ENCODE measurements around the gene CCL27.

DNA sequence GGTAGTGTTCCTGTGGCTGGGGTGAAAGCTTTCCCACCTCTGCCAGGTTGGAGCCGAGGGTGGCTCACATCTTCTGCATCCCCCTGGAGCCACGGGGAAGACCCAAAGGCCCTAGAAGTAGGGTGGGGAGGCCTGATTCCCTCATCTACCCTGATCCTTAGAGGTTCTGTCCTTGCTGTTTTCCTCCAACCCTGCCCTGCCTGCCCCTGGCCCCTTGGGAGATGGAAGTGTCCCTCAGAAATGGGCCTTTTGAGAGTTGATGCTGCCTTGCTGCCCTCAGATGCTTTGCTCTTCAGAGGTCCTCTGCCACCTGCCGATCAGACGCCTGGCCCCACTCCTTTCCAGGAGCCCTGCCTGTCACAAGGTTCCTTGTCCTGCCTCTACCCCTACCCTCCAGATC, 22.4 kb upstream of the CCL27 start:
- TF ChIP-seq POLR2AphosphoS5 (IDR thresholded peaks at IDR 0.05), result no peak
- TF ChIP-seq, protein P1, sequence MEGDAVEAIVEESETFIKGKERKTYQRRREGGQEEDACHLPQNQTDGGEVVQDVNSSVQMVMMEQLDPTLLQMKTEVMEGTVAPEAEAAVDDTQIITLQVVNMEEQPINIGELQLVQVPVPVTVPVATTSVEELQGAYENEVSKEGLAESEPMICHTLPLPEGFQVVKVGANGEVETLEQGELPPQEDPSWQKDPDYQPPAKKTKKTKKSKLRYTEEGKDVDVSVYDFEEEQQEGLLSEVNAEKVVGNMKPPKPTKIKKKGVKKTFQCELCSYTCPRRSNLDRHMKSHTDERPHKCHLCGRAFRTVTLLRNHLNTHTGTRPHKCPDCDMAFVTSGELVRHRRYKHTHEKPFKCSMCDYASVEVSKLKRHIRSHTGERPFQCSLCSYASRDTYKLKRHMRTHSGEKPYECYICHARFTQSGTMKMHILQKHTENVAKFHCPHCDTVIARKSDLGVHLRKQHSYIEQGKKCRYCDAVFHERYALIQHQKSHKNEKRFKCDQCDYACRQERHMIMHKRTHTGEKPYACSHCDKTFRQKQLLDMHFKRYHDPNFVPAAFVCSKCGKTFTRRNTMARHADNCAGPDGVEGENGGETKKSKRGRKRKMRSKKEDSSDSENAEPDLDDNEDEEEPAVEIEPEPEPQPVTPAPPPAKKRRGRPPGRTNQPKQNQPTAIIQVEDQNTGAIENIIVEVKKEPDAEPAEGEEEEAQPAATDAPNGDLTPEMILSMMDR (IDR thresholded peaks at IDR 0.05), result no peak
- TF ChIP-seq EP300 (IDR thresholded peaks at IDR 0.05), result no peak
- no peak for TF ChIP-seq POLR2A (IDR thresholded peaks at IDR 0.05; ENCODE audit: low read depth)
